Measurements from ENCODE around the gene PACSIN1. TPM values are rescaled to one million over a fixed set of nuclear protein-coding genes. Genes with fewer than 3 reads are reported as not detected.

PACSIN1 gene
- polyA plus RNA-seq, 1 donor from 2014 or later: 3.1 TPM

DNA sequence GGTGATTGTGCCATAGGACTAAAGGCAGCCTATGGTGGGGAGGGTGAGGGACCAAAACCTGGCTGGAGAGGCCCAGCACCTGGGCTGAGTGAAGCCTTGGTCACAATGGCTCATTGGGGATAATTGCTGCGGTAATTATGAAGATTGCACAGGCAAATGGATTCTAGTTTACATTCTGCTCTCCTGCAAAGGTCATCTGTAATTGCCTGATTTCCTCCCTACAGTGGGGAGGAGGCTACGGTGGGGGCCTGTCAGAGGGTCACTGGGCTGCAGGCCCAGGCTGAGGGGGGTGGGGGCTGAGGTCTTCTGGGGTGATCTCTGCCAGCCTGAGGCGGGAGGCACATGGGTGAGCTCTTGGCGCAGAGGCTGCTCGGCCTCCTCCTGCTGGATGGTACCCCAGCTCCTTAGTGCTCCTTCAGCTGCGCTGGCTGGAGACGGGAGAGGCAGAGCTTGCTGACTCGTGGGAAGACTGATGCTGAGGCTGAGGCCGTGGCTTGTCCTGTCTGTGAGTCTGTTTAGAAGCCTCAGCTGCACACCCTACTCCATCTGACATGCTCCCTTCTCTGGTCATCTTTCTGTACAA lies 30.3 kb downstream of the PACSIN1 start:
- peaks cover 2% of the 10 kb centered on the region for H3K9me3 ChIP-seq (ENCODE audit: low read length)
- H4K20me1 ChIP-seq (ENCODE audit: insufficient read depth): no peaks in the 10 kb centered on the region
- H3K27ac ChIP-seq (ENCODE audit: low read length): no peak overlapping the region
- H3K79me2 ChIP-seq (replicated peaks; ENCODE audit: insufficient read depth, low read length): no peaks in the 10 kb centered on the region
- no peak overlapping the region for H3K4me3 ChIP-seq (ENCODE audit: low read length)
- H3K9me2 ChIP-seq (ENCODE audit: insufficient read depth, low read length): no peaks in the 10 kb centered on the region
- TF ChIP-seq, protein P1, sequence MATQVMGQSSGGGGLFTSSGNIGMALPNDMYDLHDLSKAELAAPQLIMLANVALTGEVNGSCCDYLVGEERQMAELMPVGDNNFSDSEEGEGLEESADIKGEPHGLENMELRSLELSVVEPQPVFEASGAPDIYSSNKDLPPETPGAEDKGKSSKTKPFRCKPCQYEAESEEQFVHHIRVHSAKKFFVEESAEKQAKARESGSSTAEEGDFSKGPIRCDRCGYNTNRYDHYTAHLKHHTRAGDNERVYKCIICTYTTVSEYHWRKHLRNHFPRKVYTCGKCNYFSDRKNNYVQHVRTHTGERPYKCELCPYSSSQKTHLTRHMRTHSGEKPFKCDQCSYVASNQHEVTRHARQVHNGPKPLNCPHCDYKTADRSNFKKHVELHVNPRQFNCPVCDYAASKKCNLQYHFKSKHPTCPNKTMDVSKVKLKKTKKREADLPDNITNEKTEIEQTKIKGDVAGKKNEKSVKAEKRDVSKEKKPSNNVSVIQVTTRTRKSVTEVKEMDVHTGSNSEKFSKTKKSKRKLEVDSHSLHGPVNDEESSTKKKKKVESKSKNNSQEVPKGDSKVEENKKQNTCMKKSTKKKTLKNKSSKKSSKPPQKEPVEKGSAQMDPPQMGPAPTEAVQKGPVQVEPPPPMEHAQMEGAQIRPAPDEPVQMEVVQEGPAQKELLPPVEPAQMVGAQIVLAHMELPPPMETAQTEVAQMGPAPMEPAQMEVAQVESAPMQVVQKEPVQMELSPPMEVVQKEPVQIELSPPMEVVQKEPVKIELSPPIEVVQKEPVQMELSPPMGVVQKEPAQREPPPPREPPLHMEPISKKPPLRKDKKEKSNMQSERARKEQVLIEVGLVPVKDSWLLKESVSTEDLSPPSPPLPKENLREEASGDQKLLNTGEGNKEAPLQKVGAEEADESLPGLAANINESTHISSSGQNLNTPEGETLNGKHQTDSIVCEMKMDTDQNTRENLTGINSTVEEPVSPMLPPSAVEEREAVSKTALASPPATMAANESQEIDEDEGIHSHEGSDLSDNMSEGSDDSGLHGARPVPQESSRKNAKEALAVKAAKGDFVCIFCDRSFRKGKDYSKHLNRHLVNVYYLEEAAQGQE (IDR thresholded peaks at IDR 0.05; ENCODE audit: borderline replicate concordance): no peak
- TF ChIP-seq RAD21 (conservative IDR thresholded peaks at IDR 0.05) (no peak), EP300 (conservative IDR thresholded peaks at IDR 0.05; ENCODE audit: poor library complexity, severe bottlenecking) (no peak), EZH2 (IDR thresholded peaks at IDR 0.05; ENCODE audit: borderline replicate concordance, insufficient read depth, low read length, poor library complexity, severe bottlenecking) (no peak), POLR2AphosphoS5 (IDR thresholded peaks at IDR 0.05) (no peak), SMC3 (conservative IDR thresholded peaks at IDR 0.05; ENCODE audit: poor library complexity) (no peak), MXI1 (conservative IDR thresholded peaks at IDR 0.05; ENCODE audit: poor library complexity, severe bottlenecking) (no peak), TAF1 (IDR thresholded peaks at IDR 0.05; ENCODE audit: low read depth) (no peak)
- TF ChIP-seq, protein P2, sequence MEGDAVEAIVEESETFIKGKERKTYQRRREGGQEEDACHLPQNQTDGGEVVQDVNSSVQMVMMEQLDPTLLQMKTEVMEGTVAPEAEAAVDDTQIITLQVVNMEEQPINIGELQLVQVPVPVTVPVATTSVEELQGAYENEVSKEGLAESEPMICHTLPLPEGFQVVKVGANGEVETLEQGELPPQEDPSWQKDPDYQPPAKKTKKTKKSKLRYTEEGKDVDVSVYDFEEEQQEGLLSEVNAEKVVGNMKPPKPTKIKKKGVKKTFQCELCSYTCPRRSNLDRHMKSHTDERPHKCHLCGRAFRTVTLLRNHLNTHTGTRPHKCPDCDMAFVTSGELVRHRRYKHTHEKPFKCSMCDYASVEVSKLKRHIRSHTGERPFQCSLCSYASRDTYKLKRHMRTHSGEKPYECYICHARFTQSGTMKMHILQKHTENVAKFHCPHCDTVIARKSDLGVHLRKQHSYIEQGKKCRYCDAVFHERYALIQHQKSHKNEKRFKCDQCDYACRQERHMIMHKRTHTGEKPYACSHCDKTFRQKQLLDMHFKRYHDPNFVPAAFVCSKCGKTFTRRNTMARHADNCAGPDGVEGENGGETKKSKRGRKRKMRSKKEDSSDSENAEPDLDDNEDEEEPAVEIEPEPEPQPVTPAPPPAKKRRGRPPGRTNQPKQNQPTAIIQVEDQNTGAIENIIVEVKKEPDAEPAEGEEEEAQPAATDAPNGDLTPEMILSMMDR (IDR thresholded peaks at IDR 0.05; ENCODE audit: poor library complexity, severe bottlenecking): no peak
- no peaks in the 10 kb centered on the region for H3K27me3 ChIP-seq (ENCODE audit: insufficient read depth, low read depth, low read length)
- H3K4me2 ChIP-seq (ENCODE audit: low read length): no peak overlapping the region
- no peaks in the 10 kb centered on the region for H3F3A ChIP-seq (ENCODE audit: insufficient read depth, low read length, poor library complexity, severe bottlenecking)
- H3K9ac ChIP-seq (ENCODE audit: low read length): no peak overlapping the region
- no peak overlapping the region for H2AFZ ChIP-seq (ENCODE audit: low read depth, low read length)
- H3K36me3 ChIP-seq (ENCODE audit: insufficient read depth, low read length): no peaks in the 10 kb centered on the region

DNA sequence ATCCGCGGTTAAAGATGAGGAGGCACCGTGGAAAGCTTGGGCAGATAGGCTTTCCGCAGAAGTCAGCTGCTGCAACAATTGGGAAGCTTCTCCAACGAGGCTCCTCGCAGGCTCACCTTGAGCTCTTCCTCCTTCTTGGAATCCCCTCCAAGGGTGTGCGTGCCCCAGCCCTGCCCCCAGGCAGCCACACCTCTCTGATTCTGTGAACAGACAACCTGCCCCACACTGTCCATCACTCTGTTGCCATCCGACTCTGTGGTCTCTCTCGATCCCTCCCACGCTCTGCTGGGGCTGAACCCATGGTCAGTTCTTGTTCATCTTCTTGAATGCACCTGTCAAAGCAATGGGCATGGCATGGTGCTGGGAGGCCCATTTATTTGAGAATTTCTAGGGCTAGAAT lies 31.5 kb downstream of the PACSIN1 start:
- H3K27ac ChIP-seq (ENCODE audit: low read length): no peak overlapping the region
- TF ChIP-seq TAF1 (IDR thresholded peaks at IDR 0.05; ENCODE audit: low read depth) (no peak), POLR2AphosphoS5 (IDR thresholded peaks at IDR 0.05) (no peak), EZH2 (IDR thresholded peaks at IDR 0.05; ENCODE audit: borderline replicate concordance, insufficient read depth, low read length, poor library complexity, severe bottlenecking) (no peak), SMC3 (conservative IDR thresholded peaks at IDR 0.05; ENCODE audit: poor library complexity) (no peak), MXI1 (conservative IDR thresholded peaks at IDR 0.05; ENCODE audit: poor library complexity, severe bottlenecking) (no peak), EP300 (conservative IDR thresholded peaks at IDR 0.05; ENCODE audit: poor library complexity, severe bottlenecking) (no peak), RAD21 (conservative IDR thresholded peaks at IDR 0.05) (no peak)
- TF ChIP-seq, protein P1 (IDR thresholded peaks at IDR 0.05; ENCODE audit: borderline replicate concordance): no peak
- TF ChIP-seq, protein P2 (IDR thresholded peaks at IDR 0.05; ENCODE audit: poor library complexity, severe bottlenecking): no peak
- no peak overlapping the region for H3K9ac ChIP-seq (ENCODE audit: low read length)
- H2AFZ ChIP-seq (ENCODE audit: low read depth, low read length): no peak overlapping the region
- no peaks in the 10 kb centered on the region for H4K20me1 ChIP-seq (ENCODE audit: insufficient read depth)
- H3F3A ChIP-seq (ENCODE audit: insufficient read depth, low read length, poor library complexity, severe bottlenecking): no peaks in the 10 kb centered on the region
- no peaks in the 10 kb centered on the region for H3K79me2 ChIP-seq (replicated peaks; ENCODE audit: insufficient read depth, low read length)
- no peak overlapping the region for H3K4me2 ChIP-seq (ENCODE audit: low read length)
- H3K9me2 ChIP-seq (ENCODE audit: insufficient read depth, low read length): no peaks in the 10 kb centered on the region
- H3K9me3 ChIP-seq (ENCODE audit: low read length): peaks cover 3% of the 10 kb centered on the region
- H3K36me3 ChIP-seq (ENCODE audit: insufficient read depth, low read length): no peaks in the 10 kb centered on the region
- no peaks in the 10 kb centered on the region for H3K27me3 ChIP-seq (ENCODE audit: insufficient read depth, low read depth, low read length)
- H3K4me3 ChIP-seq (ENCODE audit: low read length): no peak overlapping the region
